Large intestine (tissue), 3 donors: ENCODE data around the gene LZTR1. TPM values are rescaled to one million over a fixed set of nuclear protein-coding genes. Genes with fewer than 3 reads are reported as not detected.

Experiments used
- DNase-seq, 2 donors: peaks; one replicate each; pipeline versions ENCODE4 v3.0.0 to v3.0.0-alpha.2; 2013
- H3K27ac ChIP-seq: one replicate; pipeline ENCODE4 v1.5.1; 2013; ENCODE audit warnings: low read length
- H3K27me3 ChIP-seq: 2 replicates; pipeline ENCODE4 v1.6.1; 2013; ENCODE audit warnings: low read length; ENCODE audit not compliant: control insufficient read depth, insufficient read depth
- H3K36me3 ChIP-seq: 2 replicates; pipeline ENCODE4 v1.6.1; 2013; ENCODE audit warnings: low read length; ENCODE audit not compliant: control insufficient read depth, insufficient read depth
- H3K4me1 ChIP-seq: one replicate; pipeline ENCODE4 v1.6.1; 2013; ENCODE audit warnings: low read length; ENCODE audit not compliant: control insufficient read depth, insufficient read depth
- H3K4me3 ChIP-seq: one replicate; pipeline ENCODE4 v1.5.1; 2013; ENCODE audit warnings: low read length
- H3K9me3 ChIP-seq: one replicate; pipeline ENCODE4 v1.6.1; 2013; ENCODE audit warnings: mild to moderate bottlenecking, low read depth, low read length, moderate library complexity; ENCODE audit not compliant: control insufficient read depth
- WGBS: methylation state at CpG from one replicate; pipeline ENCODE4 v1.1.5; 2013; ENCODE audit warnings: low lambda C conversion rate; ENCODE audit not compliant: insufficient coverage; 5-methylcytosine and 5-hydroxymethylcytosine counted together
- polyA plus RNA-seq: library from polyadenylated mRNA; unstranded; fragments of 120-200 nt; gene quantifications from one replicate; pipeline ENCODE4 v1.2.1, GENCODE V29; 2013

Gene LZTR1
- polyA plus RNA-seq, 1 donor, result 39.0 TPM

GRCh38 chr22:21018314-21018713, 36.2 kb downstream of the LZTR1 start:
- Histone ChIP-seq H3K4me3 (no peak overlapping the region), H3K27ac (no peak overlapping the region), H3K36me3 (no peaks in the 10 kb centered on the region), H3K4me1 (peaks cover 17% of the 10 kb centered on the region), H3K9me3 (no peaks in the 10 kb centered on the region), H3K27me3 (no peaks in the 10 kb centered on the region)
- 100% methylated on average over 1 of the region's 4 CpGs for WGBS
- no peak for DNase-seq

DNA sequence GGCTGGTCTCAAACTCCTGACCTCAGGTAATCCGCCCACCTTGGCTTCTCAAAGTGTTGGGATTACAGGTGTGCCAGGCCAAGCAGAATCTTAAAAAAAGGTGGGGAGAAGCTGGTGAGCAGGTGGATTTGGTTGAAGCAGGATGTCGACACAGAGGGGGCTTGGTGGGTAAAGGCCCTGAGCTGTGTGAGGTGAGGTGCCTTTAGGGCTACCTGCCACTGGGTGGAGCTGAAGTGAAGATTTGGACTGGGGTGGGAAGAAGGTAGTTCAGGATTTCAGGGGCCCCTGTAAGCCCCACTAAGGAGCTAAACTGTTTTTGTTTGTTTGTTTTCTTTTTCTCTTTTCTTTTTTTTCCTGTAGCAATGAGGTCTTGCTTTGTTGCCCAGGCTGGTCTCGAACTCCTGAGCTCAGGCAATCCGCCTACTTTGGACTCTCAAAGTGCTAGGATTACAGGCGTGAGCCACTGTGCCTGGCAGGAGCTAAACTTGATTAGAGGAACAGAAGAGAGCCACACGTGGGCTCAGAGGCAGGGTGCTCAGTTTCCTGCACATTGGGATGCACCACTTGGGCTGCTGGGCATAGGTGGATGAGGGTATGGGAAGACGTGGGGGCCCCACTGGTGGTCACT, 38.8 kb downstream of the LZTR1 start:
- Histone ChIP-seq H3K4me1 (no peaks in the 10 kb centered on the region), H3K27ac (no peak overlapping the region), H3K9me3 (no peaks in the 10 kb centered on the region), H3K4me3 (no peak overlapping the region), H3K36me3 (no peaks in the 10 kb centered on the region), H3K27me3 (no peaks in the 10 kb centered on the region)
- DNase-seq, result no peak
- 60% methylated on average over 1 of the region's 7 CpGs for WGBS

- no peak for DNase-seq
- no peaks in the 10 kb centered on the region for H3K27me3 ChIP-seq
- no peaks in the 10 kb centered on the region for H3K36me3 ChIP-seq
- H3K27ac ChIP-seq, result no peak overlapping the region
- WGBS, result no CpG with 5 or more reads among the region's 10 CpGs
- no peaks in the 10 kb centered on the region for H3K9me3 ChIP-seq
- no peaks in the 10 kb centered on the region for H3K4me1 ChIP-seq
- no peak overlapping the region for H3K4me3 ChIP-seq
Observed at GRCh38 chr22:21022507-21022906, 40.4 kb downstream of the LZTR1 start.

DNA sequence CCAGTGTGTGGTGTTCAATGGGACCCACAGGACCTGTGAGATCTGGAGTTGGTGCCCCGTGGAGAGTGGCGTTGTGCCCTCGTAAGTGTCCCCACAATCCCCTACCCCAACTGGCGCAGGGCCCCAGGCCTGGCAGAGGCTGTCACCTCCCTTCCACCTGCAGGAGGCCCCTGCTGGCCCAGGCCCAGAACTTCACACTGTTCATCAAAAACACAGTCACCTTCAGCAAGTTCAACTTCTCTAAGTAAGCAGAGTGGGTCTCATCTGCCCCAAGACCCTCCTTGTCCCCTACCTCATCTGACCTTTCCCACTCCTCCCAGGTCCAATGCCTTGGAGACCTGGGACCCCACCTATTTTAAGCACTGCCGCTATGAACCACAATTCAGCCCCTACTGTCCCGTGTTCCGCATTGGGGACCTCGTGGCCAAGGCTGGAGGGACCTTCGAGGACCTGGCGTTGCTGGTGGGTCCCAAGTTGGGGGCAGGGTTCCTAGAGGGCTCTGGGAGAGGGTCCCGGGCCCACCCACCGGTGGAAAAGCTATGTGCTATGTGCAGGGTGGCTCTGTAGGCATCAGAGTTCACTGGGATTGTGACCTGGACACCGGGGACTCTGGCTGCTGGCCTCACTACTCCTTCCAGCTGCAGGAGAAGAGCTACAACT, 41.0 kb downstream of the LZTR1 start:
- Histone ChIP-seq H3K4me3 (no peak overlapping the region), H3K4me1 (no peaks in the 10 kb centered on the region), H3K27me3 (no peaks in the 10 kb centered on the region), H3K27ac (no peak overlapping the region), H3K9me3 (no peaks in the 10 kb centered on the region), H3K36me3 (no peaks in the 10 kb centered on the region)
- no peak for DNase-seq
- WGBS, result no CpG with 5 or more reads among the region's 13 CpGs

- Histone ChIP-seq H3K27me3 (no peaks in the 10 kb centered on the region), H3K27ac (no peak overlapping the region), H3K36me3 (no peaks in the 10 kb centered on the region), H3K9me3 (no peaks in the 10 kb centered on the region), H3K4me1 (no peaks in the 10 kb centered on the region), H3K4me3 (no peak overlapping the region)
- DNase-seq, result no peak
- WGBS, result 100% methylated on average over 1 of the region's 8 CpGs
Observed at GRCh38 chr22:21025266-21025665, 43.2 kb downstream of the LZTR1 start.

GRCh38 chr22:21025763-21026755, 44.0 kb downstream of the LZTR1 start:
- no peaks in the 10 kb centered on the region for H3K27me3 ChIP-seq
- H3K27ac ChIP-seq, result no peak overlapping the region
- no peak overlapping the region for H3K4me3 ChIP-seq
- WGBS, result no CpG with 5 or more reads among the region's 27 CpGs
- no peaks in the 10 kb centered on the region for H3K36me3 ChIP-seq
- DNase-seq, result no peak
- H3K4me1 ChIP-seq, result peaks cover 6% of the 10 kb centered on the region
- no peaks in the 10 kb centered on the region for H3K9me3 ChIP-seq

GRCh38 chr22:21026783-21027692, 44.9 kb downstream of the LZTR1 start:
- Histone ChIP-seq H3K27me3 (peaks cover 3% of the 10 kb centered on the region), H3K4me3 (no peak overlapping the region), H3K27ac (no peak overlapping the region), H3K36me3 (no peaks in the 10 kb centered on the region), H3K4me1 (peaks cover 14% of the 10 kb centered on the region), H3K9me3 (no peaks in the 10 kb centered on the region)
- no peak for DNase-seq
- 100% methylated on average over 1 of the region's 14 CpGs for WGBS

DNA sequence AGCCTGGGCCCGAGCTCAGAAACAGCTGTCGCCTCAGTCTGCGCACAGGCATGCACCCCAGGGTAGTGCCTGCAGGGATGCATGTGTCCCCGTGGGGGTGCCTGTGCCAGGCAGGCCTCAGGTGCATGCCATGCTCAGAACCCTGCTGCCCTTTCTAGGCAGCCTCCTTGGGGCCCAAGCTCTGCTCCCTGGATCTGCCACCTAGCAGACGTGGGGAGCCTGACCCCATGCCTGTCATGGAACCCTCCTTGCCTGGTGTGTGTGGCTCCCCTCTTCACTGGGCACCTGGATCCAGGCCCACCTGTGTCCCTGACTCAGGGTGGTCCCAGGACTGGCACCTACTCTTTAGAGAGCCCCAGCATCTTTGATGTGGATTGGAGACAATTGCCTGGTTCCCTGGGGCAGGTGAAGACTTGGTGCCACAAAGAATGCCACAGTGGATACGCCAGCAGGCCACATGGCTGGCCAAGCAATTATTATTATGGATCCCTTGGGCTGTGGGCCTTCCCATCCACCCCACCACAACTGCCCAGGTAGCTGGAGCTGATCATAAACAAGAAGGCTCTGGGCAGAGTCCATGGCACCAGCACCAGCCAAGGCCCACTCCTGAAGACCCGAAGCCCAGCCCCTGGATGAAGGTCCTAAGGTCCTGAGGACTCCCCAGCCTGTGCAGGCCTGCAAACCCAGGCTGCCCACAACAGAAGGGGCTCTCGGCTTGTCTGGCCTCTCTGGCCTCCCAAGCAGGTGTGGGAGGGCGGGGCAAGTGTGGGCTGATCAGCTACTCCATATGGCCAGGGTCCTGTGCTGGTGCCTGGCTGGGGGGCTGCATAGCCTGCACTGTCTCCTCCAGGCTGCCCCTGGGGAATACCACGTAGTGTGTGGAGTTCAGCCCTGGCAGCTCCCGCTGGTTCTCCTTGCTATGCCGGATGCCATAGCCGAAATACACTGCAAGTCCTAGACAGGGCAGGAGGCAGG, 46.5 kb downstream of the LZTR1 start:
- no CpG with 5 or more reads among the region's 13 CpGs for WGBS
- no peak overlapping the region for H3K27ac ChIP-seq
- no peaks in the 10 kb centered on the region for H3K9me3 ChIP-seq

DNA sequence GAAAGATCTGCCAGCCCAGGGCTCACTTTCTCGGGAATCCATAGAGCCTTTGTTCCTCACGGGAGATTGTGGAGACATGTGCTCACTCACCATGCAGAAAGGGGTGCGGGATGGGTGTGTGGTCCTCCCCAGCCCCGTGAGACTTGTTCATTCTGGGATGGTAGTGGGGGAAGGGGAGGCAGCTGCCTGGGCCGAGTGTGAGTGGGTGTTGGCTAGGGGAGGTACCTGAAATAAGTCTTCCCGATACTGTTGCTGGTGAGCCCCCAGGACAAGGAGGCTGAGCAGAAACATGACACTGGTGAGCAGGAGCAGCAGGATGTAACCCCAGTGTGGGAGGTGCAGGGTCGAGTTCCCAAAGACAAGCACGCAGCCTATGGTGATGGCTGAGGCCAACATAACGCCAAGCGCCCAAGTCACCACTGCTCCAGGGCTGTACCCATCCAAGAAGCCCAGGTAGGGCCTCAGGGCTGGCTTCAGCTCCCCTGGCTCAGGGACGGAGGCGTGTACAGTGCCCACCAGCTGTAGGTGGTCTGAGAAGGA, 47.5 kb downstream of the LZTR1 start:
- no peak overlapping the region for H3K27ac ChIP-seq
- H3K27me3 ChIP-seq, result peaks cover 5% of the 10 kb centered on the region
- H3K9me3 ChIP-seq, result no peaks in the 10 kb centered on the region
- H3K4me1 ChIP-seq, result peaks cover 21% of the 10 kb centered on the region
- DNase-seq, result no peak
- WGBS, result no CpG with 5 or more reads among the region's 12 CpGs
- H3K36me3 ChIP-seq, result no peaks in the 10 kb centered on the region
- H3K4me3 ChIP-seq, result no peak overlapping the region

More for the DNA sequence above, 46.5 kb downstream of the LZTR1 start:
- Histone ChIP-seq H3K36me3 (no peaks in the 10 kb centered on the region), H3K27me3 (peaks cover 5% of the 10 kb centered on the region), H3K4me3 (no peak overlapping the region), H3K4me1 (peaks cover 21% of the 10 kb centered on the region)
- DNase-seq, result no peak
